Gastrocnemius medialis (tissue), 4 donors: ENCODE measurements around the gene CMTM4. TPM values are rescaled to one million over a fixed set of nuclear protein-coding genes. Genes with fewer than 3 reads are reported as not detected.

Experiments
- ATAC-seq, 2 donors: fragments of 150-250 bp; one replicate each; pipeline ENCODE4 v1.9.1; 2016
- DNase-seq, 2 donors: peaks; one replicate each; pipeline ENCODE4 v3.0.0-alpha.2; 2019
- H3K27ac ChIP-seq, 4 donors: fragments of 200-600 bp; sonication (generic); 1 replicate in 1 of 4; 2 replicates in 3 of 4; pipeline ENCODE4 v1.5.1; 2016 to 2018; ENCODE audit warnings: mild to moderate bottlenecking in 2 of 4, moderate library complexity in 1 of 4
- H3K27me3 ChIP-seq, 3 donors: fragments of 200-600 bp; sonication (generic) in 2 of 3; 1 replicate in 1 of 3; 2 replicates in 2 of 3; pipeline versions ENCODE4 v1.5.1 to v1.6.0; 2016 to 2019; ENCODE audit warnings: mild to moderate bottlenecking in 1 of 3, moderate library complexity in 1 of 3
- H3K36me3 ChIP-seq, 2 donors: fragments of 200-600 bp; sonication (generic) in 1 of 2; one replicate each; pipeline ENCODE4 v1.5.1; 2017 to 2018
- H3K4me1 ChIP-seq, 2 donors: fragments of 200-600 bp; sonication (generic) in 1 of 2; one replicate each; pipeline ENCODE4 v1.5.1; 2016 to 2017; ENCODE audit warnings: mild to moderate bottlenecking in 2 of 2
- H3K4me3 ChIP-seq, 4 donors: fragments of 200-600 bp; sonication (generic) in 3 of 4; 1 replicate in 1 of 4; 2 replicates in 3 of 4; pipeline ENCODE4 v1.5.1; 2016 to 2019; ENCODE audit warnings: mild to moderate bottlenecking in 2 of 4
- H3K9me3 ChIP-seq, 3 donors: fragments of 200-600 bp; sonication (generic) in 2 of 3; 1 replicate in 1 of 3; 2 replicates in 2 of 3; pipeline ENCODE4 v1.5.1; 2016 to 2019
- CTCF ChIP-seq, 5 experiments: fragments of 450-650 bp in 3 of 5; fragments of 200-600 bp in 2 of 5; sonication (generic) in 2 of 5; IDR thresholded peaks in 4 of 5; conservative IDR thresholded peaks in 1 of 5; 1 replicate in 4 of 5; 2 replicates in 1 of 5; pipeline ENCODE4 v1.5.1; 2016 to 2019; ENCODE audit warnings: antibody characterized with exemption in 5 of 5, mild to moderate bottlenecking in 3 of 5, moderate library complexity in 3 of 5
- POLR2A ChIP-seq, 2 donors: fragments of 450-650 bp; IDR thresholded peaks; one replicate each; pipeline ENCODE4 v1.6.1; 2017; ENCODE audit warnings: antibody characterized with exemption in 2 of 2, mild to moderate bottlenecking in 2 of 2, moderate library complexity in 2 of 2
- in situ Hi-C, 4 donors: fragments of 200-750 bp; cut with MboI; loops; one replicate each; pipeline versions ENCODE4 v1.15.0 to v1.8.0; 2017; ENCODE audit warnings: low sequenced_read_pairs in 4 of 4
- intact Hi-C: fragments of 100-400 bp; cut with DNase I; formaldehyde crosslinking; loops from one replicate; pipeline ENCODE4 v1.15.1; 2023; ENCODE audit warnings: low total_unique reads
- total RNA-seq, 4 donors: library from RNA; depleted of rRNA; stranded (reverse); fragments of >200 nt; gene quantifications; one replicate each; pipeline versions ENCODE4 v1.1.0 to v1.2.3, GENCODE V29; 2016

The CMTM4 gene
- total RNA-seq, 4 donors from 2014 or later = 5.7 to 15.0 (median 7.2) TPM

- intact Hi-C loops = loop anchor here (1.0 to 5.0 kb wide), 4 partner anchors 44 to 259 kb away; partner anchors contain the start of genes CMTM4 and DYNC1LI2
- H3K27ac ChIP-seq = peak overlapping the region in 2 of 4 donors; percentile 10 to 23
- no peaks in the 10 kb centered on the region for H3K36me3 ChIP-seq
- DNase-seq (peak; percentile 73 to 85), ATAC-seq (peak; percentile 83 to 87)
- no peak overlapping the region for H3K4me3 ChIP-seq
- peaks cover 11 to 14% of the 10 kb centered on the region in 2 donors for H3K4me1 ChIP-seq
- TF ChIP-seq CTCF (IDR thresholded peaks at IDR 0.05 in 4 of 5, conservative IDR thresholded peaks at IDR 0.05 in 1 of 5) = peak; percentile 67 to 94 (median 87)
- TF ChIP-seq POLR2A (IDR thresholded peaks at IDR 0.05) = no peak
- H3K9me3 ChIP-seq = no peaks in the 10 kb centered on the region
- peaks cover 0 to 20% (median 11%) of the 10 kb centered on the region in 3 donors for H3K27me3 ChIP-seq
- in situ Hi-C loops = loop anchor here in 2 of 4 donors (10.0 to 25.0 kb wide), 2 partner anchors 204 to 254 kb away; no protein-coding TSS in a partner anchor
These were observed 88.1 kb downstream of the CMTM4 start for GRCh38 chr16:66608241-66609138.

- in situ Hi-C loops = loop anchor here in 2 of 4 donors (10.0 to 25.0 kb wide), 2 partner anchors 201 to 256 kb away; no protein-coding TSS in a partner anchor
- Histone ChIP-seq H3K4me3 (peak overlapping the region; percentile 52 to 69 (median 62)), H3K4me1 (peaks cover 14% of the 10 kb centered on the region in 2 donors), H3K27ac (peak overlapping the region; percentile 65 to 81 (median 80)), H3K36me3 (no peaks in the 10 kb centered on the region), H3K9me3 (no peaks in the 10 kb centered on the region), H3K27me3 (peaks cover 11 to 25% (median 18%) of the 10 kb centered on the region in 3 donors)
- no peak for TF ChIP-seq POLR2A (IDR thresholded peaks at IDR 0.05)
- no peak for TF ChIP-seq CTCF (IDR thresholded peaks at IDR 0.05 in 4 of 5, conservative IDR thresholded peaks at IDR 0.05 in 1 of 5)
- DNase-seq (no peak), ATAC-seq (no peak)
- intact Hi-C loops = loop anchor here (2.0 to 5.0 kb wide), 3 partner anchors 46 to 199 kb away; partner anchors contain the start of gene CMTM4
These were observed 90.4 kb downstream of the CMTM4 start for GRCh38 chr16:66605979-66606751.

GRCh38 chr16:66605177-66605978, 91.2 kb downstream of the CMTM4 start:
- Histone ChIP-seq H3K9me3 (no peaks in the 10 kb centered on the region), H3K27me3 (peaks cover 11 to 25% (median 18%) of the 10 kb centered on the region in 3 donors), H3K36me3 (no peaks in the 10 kb centered on the region), H3K4me3 (peak overlapping the region; percentile 52 to 69 (median 62)), H3K27ac (peak overlapping the region; percentile 65 to 81 (median 80)), H3K4me1 (peaks cover 14% of the 10 kb centered on the region in 2 donors)
- DNase-seq (no peak), ATAC-seq (peak in 1 of 2 donors; percentile 18)
- in situ Hi-C loops = loop anchor here in 2 of 4 donors (10.0 to 25.0 kb wide), 2 partner anchors 201 to 257 kb away; no protein-coding TSS in a partner anchor
- TF ChIP-seq CTCF (IDR thresholded peaks at IDR 0.05 in 4 of 5, conservative IDR thresholded peaks at IDR 0.05 in 1 of 5) (no peak), POLR2A (IDR thresholded peaks at IDR 0.05) (peak in 1 of 2 donors; percentile 9)
- intact Hi-C loops = loop anchor here (2.0 to 5.0 kb wide), 3 partner anchors 47 to 199 kb away; partner anchors contain the start of gene CMTM4
